Measurements from ENCODE around the gene NUFIP2.

GRCh38 chr17:29212681-29213121 is 81.2 kb downstream of the NUFIP2 start:
- no peak for TF ChIP-seq EZH2phosphoT487 (IDR thresholded peaks at IDR 0.05; ENCODE audit: insufficient read depth, low read depth)
- no peak for TF ChIP-seq EZH2 (IDR thresholded peaks at IDR 0.05; ENCODE audit: insufficient read depth, poor library complexity, severe bottlenecking)

Measured in GM23248 (cell line).